IMR-90 (cell line): Measurements from ENCODE around the gene LDLRAD4. TPM values are rescaled to one million over a fixed set of nuclear protein-coding genes. Genes with fewer than 3 reads are reported as not detected.

Experiments
- ATAC-seq: fragments of 200-7000 bp; cut with Tn5 transposase; 2 replicates; pipeline ENCODE4 v1.9.1; 2020; ENCODE audit warnings: low read depth, mild to moderate bottlenecking, moderate library complexity
- BruUV-seq: library from RNA; stranded (reverse); fragments of 400-500 nt; replicated peaks from 2 replicates; lab custom pipeline; 2021; lab: Mats Ljungman, UMichigan
- CTCF ChIA-PET: fragments of 300-600 bp; formaldehyde crosslinking; extraction: SDS; loops from one replicate; lab custom pipeline; 2021; ENCODE audit warnings: antibody characterized with exemption; lab: Yijun Ruan, JAX
- POLR2A ChIA-PET: fragments of 300-600 bp; sonication (Branson Sonifier 250); formaldehyde crosslinking; loops from one replicate; lab custom pipeline; 2022; ENCODE audit warnings: antibody characterized with exemption; ENCODE audit not compliant: unreplicated experiment; lab: Charles Lee
- DNase-seq: peaks from one replicate; pipeline ENCODE4 v3.0.0; 2013
- H2AFZ ChIP-seq: replicated peaks from 2 replicates; pipeline ENCODE3; 2013; ENCODE audit warnings: low read length, mild to moderate bottlenecking; ENCODE audit not compliant: poor library complexity
- H2AK5ac ChIP-seq: 2 replicates; pipeline ENCODE4 v1.6.1; 2013; ENCODE audit warnings: low read depth, low read length, inconsistent platforms
- H2AK9ac ChIP-seq: replicated peaks from 2 replicates; pipeline ENCODE3; 2013; ENCODE audit warnings: mild to moderate bottlenecking, low read depth, low read length, moderate library complexity; ENCODE audit not compliant: poor library complexity
- H2BK120ac ChIP-seq: 2 replicates; pipeline ENCODE4 v1.6.1; 2013; ENCODE audit warnings: low read depth, low read length, inconsistent platforms
- H2BK15ac ChIP-seq: 3 replicates; pipeline ENCODE4 v1.6.1; 2013; ENCODE audit warnings: low read depth, low read length, inconsistent platforms
- H2BK20ac ChIP-seq: 2 replicates; pipeline ENCODE4 v1.6.1; 2013; ENCODE audit warnings: low read depth, mild to moderate bottlenecking, inconsistent platforms, low read length, moderate library complexity
- H2BK5ac ChIP-seq: 2 replicates; pipeline ENCODE4 v1.6.1; 2013; ENCODE audit warnings: mild to moderate bottlenecking, low read depth, low read length, inconsistent platforms; ENCODE audit not compliant: poor library complexity, severe bottlenecking
- H3K14ac ChIP-seq: replicated peaks from 2 replicates; pipeline ENCODE4 v1.6.1; 2013; ENCODE audit warnings: low read depth, low read length, inconsistent platforms
- H3K18ac ChIP-seq: 2 replicates; pipeline ENCODE4 v1.6.1; 2013; ENCODE audit warnings: low read depth, low read length, control low read depth
- H3K23ac ChIP-seq: 2 replicates; pipeline ENCODE4 v1.6.1; 2013; ENCODE audit warnings: low read depth, low read length, inconsistent platforms
- H3K27ac ChIP-seq: 2 replicates; pipeline ENCODE4 v1.5.1; 2013; ENCODE audit warnings: mild to moderate bottlenecking, control low read depth, low read length; ENCODE audit not compliant: insufficient read depth
- H3K27me3 ChIP-seq: 2 replicates; pipeline ENCODE4 v1.6.1; 2013; ENCODE audit warnings: low read length; ENCODE audit not compliant: control insufficient read depth, insufficient read depth
- H3K36me3 ChIP-seq: 2 replicates; pipeline ENCODE4 v1.6.1; 2013; ENCODE audit warnings: low read length, mixed read lengths; ENCODE audit not compliant: control insufficient read depth, insufficient read depth
- H3K4ac ChIP-seq: 2 replicates; pipeline ENCODE4 v1.6.1; 2013; ENCODE audit warnings: low read depth, low read length, inconsistent platforms
- H3K4me1 ChIP-seq: 2 replicates; pipeline ENCODE4 v1.6.1; 2013; ENCODE audit warnings: low read length, mixed read lengths; ENCODE audit not compliant: control insufficient read depth, insufficient read depth
- H3K4me2 ChIP-seq: 2 replicates; pipeline ENCODE4 v1.6.1; 2013; ENCODE audit warnings: low read depth, mild to moderate bottlenecking, control low read depth, low read length, moderate library complexity
- H3K4me3 ChIP-seq: 2 replicates; pipeline ENCODE4 v1.5.1; 2013; ENCODE audit warnings: low read depth, mild to moderate bottlenecking, control low read depth, low read length, moderate library complexity; ENCODE audit not compliant: insufficient read depth
- H3K56ac ChIP-seq: 2 replicates; pipeline ENCODE4 v1.6.1; 2013; ENCODE audit warnings: low read length, inconsistent platforms; ENCODE audit not compliant: insufficient read depth; ENCODE audit errors: extremely low read depth
- H3K79me1 ChIP-seq, 2 experiments: 2 replicates each; pipeline ENCODE4 v1.6.1; 2013; ENCODE audit warnings: low read length in 2 of 2, inconsistent platforms in 1 of 2, low read depth in 1 of 2
- H3K9ac ChIP-seq: 2 replicates; pipeline ENCODE4 v1.6.1; 2013; ENCODE audit warnings: low read depth, low read length, control low read depth
- H3K9me1 ChIP-seq: 2 replicates; pipeline ENCODE4 v1.6.1; 2013; ENCODE audit warnings: low read length, inconsistent platforms; ENCODE audit not compliant: insufficient read depth
- H3K9me3 ChIP-seq: 2 replicates; pipeline ENCODE4 v1.6.1; 2013; ENCODE audit warnings: low read length; ENCODE audit not compliant: control insufficient read depth, insufficient read depth
- H4K20me1 ChIP-seq: 2 replicates; pipeline ENCODE4 v1.6.1; 2013; ENCODE audit warnings: low read length, inconsistent platforms; ENCODE audit not compliant: insufficient read depth
- H4K5ac ChIP-seq: 2 replicates; pipeline ENCODE4 v1.6.1; 2013; ENCODE audit warnings: mild to moderate bottlenecking, low read depth, low read length, control low read depth
- H4K8ac ChIP-seq, 2 experiments: 2 replicates each; pipeline ENCODE4 v1.6.1; 2013; ENCODE audit warnings: low read depth in 2 of 2, low read length in 2 of 2, control low read depth in 1 of 2, inconsistent platforms in 1 of 2
- H4K91ac ChIP-seq: 2 replicates; pipeline ENCODE4 v1.6.1; 2013; ENCODE audit warnings: low read depth, low read length, inconsistent platforms; ENCODE audit not compliant: insufficient read depth
- BHLHE40 ChIP-seq: fragments of 150-350 bp; IDR thresholded peaks from 2 replicates; pipeline ENCODE4 v1.6.1; 2016; ENCODE audit warnings: mild to moderate bottlenecking, low read depth, low read length
- CEBPB ChIP-seq: IDR thresholded peaks from 2 replicates; pipeline ENCODE4 v1.6.1; 2012; ENCODE audit warnings: low read depth, low read length, improper control_type of control experiment
- CHD1 ChIP-seq: IDR thresholded peaks from 2 replicates; pipeline ENCODE4 v1.6.1; 2012; ENCODE audit warnings: low read depth, low read length, improper control_type of control experiment
- FOS ChIP-seq: fragments of 150-350 bp; IDR thresholded peaks from 2 replicates; pipeline ENCODE4 v1.6.1; 2016; ENCODE audit warnings: low read depth, low read length
- MAFK ChIP-seq: IDR thresholded peaks from 2 replicates; pipeline ENCODE4 v1.6.1; 2012; ENCODE audit warnings: low read depth, low read length, improper control_type of control experiment
- MAZ ChIP-seq: IDR thresholded peaks from 2 replicates; pipeline ENCODE4 v1.6.1; 2012; ENCODE audit warnings: low read depth, mild to moderate bottlenecking, low read length, improper control_type of control experiment, moderate library complexity, borderline replicate concordance
- MXI1 ChIP-seq: IDR thresholded peaks from 2 replicates; pipeline ENCODE4 v1.6.1; 2012; ENCODE audit warnings: low read depth, mild to moderate bottlenecking, low read length, moderate library complexity, borderline replicate concordance
- NFE2L2 ChIP-seq: fragments of 150-350 bp; IDR thresholded peaks from 2 replicates; pipeline ENCODE4 v1.6.1; 2016; ENCODE audit warnings: low read depth, mild to moderate bottlenecking, low read length
- POLR2A ChIP-seq: IDR thresholded peaks from 2 replicates; pipeline ENCODE4 v1.6.1; 2012; ENCODE audit warnings: mild to moderate bottlenecking, low read depth, low read length
- RAD21 ChIP-seq: IDR thresholded peaks from 2 replicates; pipeline ENCODE4 v1.6.1; 2012; ENCODE audit warnings: low read length, improper control_type of control experiment
- RCOR1 ChIP-seq: IDR thresholded peaks from 2 replicates; pipeline ENCODE4 v1.6.1; 2012; ENCODE audit warnings: mild to moderate bottlenecking, low read length, improper control_type of control experiment; ENCODE audit not compliant: insufficient replicate concordance
- SMC3 ChIP-seq: fragments of 150-350 bp; IDR thresholded peaks from 2 replicates; pipeline ENCODE4 v1.6.1; 2016; ENCODE audit warnings: low read depth, mild to moderate bottlenecking, antibody characterized with exemption, low read length, moderate library complexity
- WGBS, 2 experiments: methylation state at CpG; one replicate each; pipeline versions ENCODE4 v1.1.5 to v1.1.7; 2013; ENCODE audit warnings: missing lambda C conversion rate in 2 of 2; ENCODE audit not compliant: insufficient read length in 1 of 2; ENCODE audit errors: extremely low coverage in 2 of 2; 5-methylcytosine and 5-hydroxymethylcytosine counted together
- dilution Hi-C: fragments of 300-500 bp; cut with HindIII; formaldehyde crosslinking; loops from one replicate; pipeline ENCODE4 v1.14.3; 2018; ENCODE audit warnings: low sequenced_read_pairs; ENCODE audit not compliant: unreplicated experiment
- in situ Hi-C: fragments of 300-500 bp; cut with MboI; formaldehyde crosslinking; loops from 3 replicates; pipeline ENCODE4 v1.14.3; 2019; ENCODE audit warnings: low sequenced_read_pairs, inconsistent platforms, mixed read lengths
- intact Hi-C: fragments of 100-400 bp; cut with micrococcal nuclease; formaldehyde crosslinking; loops from 2 replicates; pipeline ENCODE4 v1.10.0; 2022
- polyA plus RNA-seq, 3 experiments: library from polyadenylated mRNA; depleted of rRNA; stranded (reverse); fragments of >200 nt; gene quantifications; 2 replicates each; pipeline ENCODE4 v1.2.3, GENCODE V29; 2012; ENCODE audit warnings: low replicate concordance in 1 of 3
- total RNA-seq: library from RNA; depleted of rRNA; stranded (reverse); fragments of >200 nt; gene quantifications from 2 replicates; pipeline ENCODE4 v1.2.3, GENCODE V29; 2012
- TF ChIP-seq, protein P1 (sequence below): fragments of 150-350 bp; IDR thresholded peaks from 2 replicates; pipeline ENCODE4 v1.6.1; 2017; ENCODE audit warnings: mild to moderate bottlenecking, antibody characterized with exemption, low read length, low read depth
- TF ChIP-seq, protein P2 (sequence below): fragments of 150-350 bp; IDR thresholded peaks from 2 replicates; pipeline ENCODE4 v1.6.1; 2016; ENCODE audit warnings: low read depth, mild to moderate bottlenecking, low read length, moderate library complexity, borderline replicate concordance

LDLRAD4 gene
- total and polyA plus RNA-seq, 2 of the 4 experiments (the other 2 are of a cell fraction) = not detected

DNA sequence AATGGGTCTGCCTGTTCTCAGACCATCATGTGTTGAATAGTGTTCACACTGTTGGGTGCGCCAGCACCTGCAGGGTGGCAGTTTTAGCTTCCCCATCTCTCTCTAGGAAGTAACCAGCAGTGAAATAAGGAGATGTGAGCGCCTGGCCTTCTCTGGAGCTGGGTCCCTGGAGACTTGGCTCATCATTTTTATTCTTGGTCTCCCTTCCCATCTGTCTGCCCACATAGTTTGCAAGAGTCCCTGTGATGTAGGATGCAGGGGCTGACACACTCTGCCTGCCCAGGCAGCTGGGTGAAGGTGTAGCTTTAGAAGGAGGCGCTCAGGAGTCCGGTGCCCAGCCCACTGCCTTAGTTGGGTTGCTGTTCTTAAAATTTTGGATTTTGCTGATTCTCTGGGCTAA lies 172.2 kb downstream of the LDLRAD4 start:
- no peak overlapping the region for H3K4me3 ChIP-seq
- POLR2A ChIA-PET = no interaction called here
- no peak overlapping the region for H2BK5ac ChIP-seq
- no peak overlapping the region for H3K14ac ChIP-seq
- no peak for TF ChIP-seq NFE2L2
- TF ChIP-seq POLR2A = no peak
- no peak for TF ChIP-seq MAFK
- no peak for TF ChIP-seq CHD1
- TF ChIP-seq, protein P1, sequence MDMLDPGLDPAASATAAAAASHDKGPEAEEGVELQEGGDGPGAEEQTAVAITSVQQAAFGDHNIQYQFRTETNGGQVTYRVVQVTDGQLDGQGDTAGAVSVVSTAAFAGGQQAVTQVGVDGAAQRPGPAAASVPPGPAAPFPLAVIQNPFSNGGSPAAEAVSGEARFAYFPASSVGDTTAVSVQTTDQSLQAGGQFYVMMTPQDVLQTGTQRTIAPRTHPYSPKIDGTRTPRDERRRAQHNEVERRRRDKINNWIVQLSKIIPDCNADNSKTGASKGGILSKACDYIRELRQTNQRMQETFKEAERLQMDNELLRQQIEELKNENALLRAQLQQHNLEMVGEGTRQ = no peak
- TF ChIP-seq FOS = no peak
- TF ChIP-seq BHLHE40 = no peak
- no peak for TF ChIP-seq SMC3
- no peak for TF ChIP-seq MAZ
- TF ChIP-seq RCOR1 = no peak
- TF ChIP-seq, protein P2, sequence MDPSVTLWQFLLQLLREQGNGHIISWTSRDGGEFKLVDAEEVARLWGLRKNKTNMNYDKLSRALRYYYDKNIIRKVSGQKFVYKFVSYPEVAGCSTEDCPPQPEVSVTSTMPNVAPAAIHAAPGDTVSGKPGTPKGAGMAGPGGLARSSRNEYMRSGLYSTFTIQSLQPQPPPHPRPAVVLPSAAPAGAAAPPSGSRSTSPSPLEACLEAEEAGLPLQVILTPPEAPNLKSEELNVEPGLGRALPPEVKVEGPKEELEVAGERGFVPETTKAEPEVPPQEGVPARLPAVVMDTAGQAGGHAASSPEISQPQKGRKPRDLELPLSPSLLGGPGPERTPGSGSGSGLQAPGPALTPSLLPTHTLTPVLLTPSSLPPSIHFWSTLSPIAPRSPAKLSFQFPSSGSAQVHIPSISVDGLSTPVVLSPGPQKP = no peak
- no peak for TF ChIP-seq RAD21
- no peak for TF ChIP-seq MXI1
- TF ChIP-seq CEBPB = no peak
- no peaks in the 10 kb centered on the region for H3K36me3 ChIP-seq
- H3K79me1 ChIP-seq = no peaks in the 10 kb centered on the region
- no peak overlapping the region for H2BK20ac ChIP-seq
- dilution Hi-C loops = no loop called here
- H3K4ac ChIP-seq = no peak overlapping the region
- H3K27ac ChIP-seq = no peak overlapping the region
- no peak overlapping the region for H3K9ac ChIP-seq
- H3K56ac ChIP-seq = no peak overlapping the region
- CTCF ChIA-PET = no interaction called here
- H3K9me1 ChIP-seq = no peaks in the 10 kb centered on the region
- H3K18ac ChIP-seq = no peak overlapping the region
- WGBS, 2 experiments = no CpG with 5 or more reads among the region's 4 CpGs
- peaks cover 8% of the 10 kb centered on the region for H3K27me3 ChIP-seq
- DNase-seq (no peak), ATAC-seq (no peak)
- no peaks in the 10 kb centered on the region for H4K20me1 ChIP-seq
- no peak overlapping the region for H4K5ac ChIP-seq
- no peak overlapping the region for H2AK5ac ChIP-seq
- no peak overlapping the region for H2AK9ac ChIP-seq
- H2BK120ac ChIP-seq = no peak overlapping the region
- in situ Hi-C loops = no loop called here
- no peak overlapping the region for H4K8ac ChIP-seq
- H3K9me3 ChIP-seq = no peaks in the 10 kb centered on the region
- 0 out of 2 replicates have a peak, but pooled peaks cover 2% of the 10 kb centered on the region for H3K4me1 ChIP-seq
- no peak overlapping the region for H3K23ac ChIP-seq
- H2BK15ac ChIP-seq = no peak overlapping the region
- no TSS peak for BruUV-seq
- H3K4me2 ChIP-seq = no peak overlapping the region
- no peak overlapping the region for H4K91ac ChIP-seq
- intact Hi-C loops = no loop called here
- no peak overlapping the region for H2AFZ ChIP-seq
